WI38 (cell line): ENCODE data around the gene ARPC1B.

Experiments
- H3K4me3 ChIP-seq: 2 replicates; pipeline ENCODE4 v1.5.1; 2011; ENCODE audit warnings: low read depth, mild to moderate bottlenecking, control low read depth, low read length
- TF ChIP-seq, protein P1 (sequence below): IDR thresholded peaks from 2 replicates; pipeline ENCODE4 v1.5.1; 2012; ENCODE audit warnings: low read depth, mild to moderate bottlenecking, control low read depth, low read length

Gene ARPC1B

DNA sequence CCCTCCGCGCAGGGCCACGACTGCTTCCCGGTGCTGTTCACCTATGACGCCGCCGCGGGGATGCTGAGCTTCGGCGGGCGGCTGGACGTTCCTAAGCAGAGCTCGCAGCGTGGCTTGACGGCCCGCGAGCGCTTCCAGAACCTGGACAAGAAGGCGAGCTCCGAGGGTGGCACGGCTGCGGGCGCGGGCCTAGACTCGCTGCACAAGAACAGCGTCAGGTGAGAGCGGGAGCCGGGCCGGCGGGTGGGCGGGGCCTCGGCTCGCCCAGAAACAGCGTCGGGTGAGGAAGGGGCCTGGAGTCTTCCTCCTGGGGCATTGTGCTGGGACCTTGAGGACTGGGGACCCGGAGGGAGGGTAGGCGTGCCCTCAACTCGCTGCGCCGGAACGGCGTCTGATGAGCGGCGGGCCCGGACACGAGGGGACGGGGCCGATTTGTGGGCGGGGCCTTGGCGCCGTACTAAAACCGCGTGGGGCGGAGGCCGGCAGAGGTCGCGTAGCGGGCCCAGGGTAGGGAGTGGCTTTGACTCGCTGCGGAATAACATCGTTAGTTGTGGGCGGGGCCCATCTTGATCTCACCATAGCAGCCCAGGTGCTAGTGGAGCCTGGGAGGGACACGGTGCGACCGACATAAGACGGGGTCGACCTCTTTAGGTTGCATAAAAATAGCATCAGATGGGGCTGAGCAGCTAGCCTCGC is 18.3 kb downstream of the ARPC1B start:
- TF ChIP-seq, protein P1, sequence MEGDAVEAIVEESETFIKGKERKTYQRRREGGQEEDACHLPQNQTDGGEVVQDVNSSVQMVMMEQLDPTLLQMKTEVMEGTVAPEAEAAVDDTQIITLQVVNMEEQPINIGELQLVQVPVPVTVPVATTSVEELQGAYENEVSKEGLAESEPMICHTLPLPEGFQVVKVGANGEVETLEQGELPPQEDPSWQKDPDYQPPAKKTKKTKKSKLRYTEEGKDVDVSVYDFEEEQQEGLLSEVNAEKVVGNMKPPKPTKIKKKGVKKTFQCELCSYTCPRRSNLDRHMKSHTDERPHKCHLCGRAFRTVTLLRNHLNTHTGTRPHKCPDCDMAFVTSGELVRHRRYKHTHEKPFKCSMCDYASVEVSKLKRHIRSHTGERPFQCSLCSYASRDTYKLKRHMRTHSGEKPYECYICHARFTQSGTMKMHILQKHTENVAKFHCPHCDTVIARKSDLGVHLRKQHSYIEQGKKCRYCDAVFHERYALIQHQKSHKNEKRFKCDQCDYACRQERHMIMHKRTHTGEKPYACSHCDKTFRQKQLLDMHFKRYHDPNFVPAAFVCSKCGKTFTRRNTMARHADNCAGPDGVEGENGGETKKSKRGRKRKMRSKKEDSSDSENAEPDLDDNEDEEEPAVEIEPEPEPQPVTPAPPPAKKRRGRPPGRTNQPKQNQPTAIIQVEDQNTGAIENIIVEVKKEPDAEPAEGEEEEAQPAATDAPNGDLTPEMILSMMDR: no peak
- H3K4me3 ChIP-seq: no peak overlapping the region; the same call in 1 of the 2 replicates

DNA sequence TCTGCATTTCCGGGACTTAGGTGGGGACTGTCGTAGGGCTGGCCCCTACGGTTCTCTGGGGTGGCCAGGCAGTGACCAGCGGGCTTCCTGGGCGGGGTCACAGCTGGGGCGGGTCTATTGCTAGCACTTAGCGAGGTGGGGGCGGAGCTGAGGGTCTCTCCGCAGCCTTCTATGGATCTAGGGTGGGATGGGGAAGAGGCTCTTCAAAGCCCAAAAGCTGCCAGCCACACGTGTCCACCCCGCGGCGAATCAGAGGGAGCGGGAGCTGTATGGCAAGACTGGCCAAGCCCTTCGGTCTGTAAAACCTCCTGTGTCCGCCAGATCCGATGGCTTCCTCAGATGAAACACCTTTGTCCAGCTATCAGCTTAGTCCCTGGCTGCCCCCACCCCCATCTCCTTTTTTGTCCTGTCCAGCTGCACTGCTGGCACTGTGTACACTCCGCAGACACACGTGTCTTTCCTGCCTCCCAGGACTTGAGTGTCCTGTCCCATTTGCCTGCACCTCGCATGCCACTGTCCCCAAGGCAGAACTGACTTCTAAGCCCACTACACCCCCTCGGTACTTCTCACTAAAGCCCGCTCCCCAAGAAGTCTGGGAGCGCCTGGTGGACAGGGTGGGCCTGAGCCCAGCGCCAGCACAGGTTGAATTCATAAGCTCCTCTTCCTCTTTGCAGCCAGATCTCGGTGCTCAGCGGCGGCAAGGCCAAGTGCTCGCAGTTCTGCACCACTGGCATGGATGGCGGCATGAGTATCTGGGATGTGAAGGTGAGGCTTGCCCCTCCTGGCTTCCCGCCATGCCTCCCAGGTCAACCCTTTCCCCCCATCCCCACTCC is 19.0 kb downstream of the ARPC1B start:
- TF ChIP-seq, protein P1: no peak
- H3K4me3 ChIP-seq: no peak overlapping the region

DNA sequence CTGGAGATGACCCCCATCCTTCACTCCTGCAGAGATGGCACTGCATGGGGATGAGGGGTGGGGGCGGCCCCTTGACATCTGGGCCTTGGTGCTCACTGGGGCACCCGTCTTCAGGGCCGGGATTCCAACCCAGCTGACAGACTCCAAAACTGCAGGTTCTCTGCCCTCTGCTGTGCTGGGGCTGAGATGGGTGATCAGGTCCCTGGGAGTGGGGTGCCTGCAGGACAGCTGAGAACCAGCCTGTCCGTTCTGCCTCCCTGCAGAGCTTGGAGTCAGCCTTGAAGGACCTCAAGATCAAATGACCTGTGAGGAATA is 19.6 kb downstream of the ARPC1B start:
- H3K4me3 ChIP-seq: no peak overlapping the region
- TF ChIP-seq, protein P1: no peak

DNA sequence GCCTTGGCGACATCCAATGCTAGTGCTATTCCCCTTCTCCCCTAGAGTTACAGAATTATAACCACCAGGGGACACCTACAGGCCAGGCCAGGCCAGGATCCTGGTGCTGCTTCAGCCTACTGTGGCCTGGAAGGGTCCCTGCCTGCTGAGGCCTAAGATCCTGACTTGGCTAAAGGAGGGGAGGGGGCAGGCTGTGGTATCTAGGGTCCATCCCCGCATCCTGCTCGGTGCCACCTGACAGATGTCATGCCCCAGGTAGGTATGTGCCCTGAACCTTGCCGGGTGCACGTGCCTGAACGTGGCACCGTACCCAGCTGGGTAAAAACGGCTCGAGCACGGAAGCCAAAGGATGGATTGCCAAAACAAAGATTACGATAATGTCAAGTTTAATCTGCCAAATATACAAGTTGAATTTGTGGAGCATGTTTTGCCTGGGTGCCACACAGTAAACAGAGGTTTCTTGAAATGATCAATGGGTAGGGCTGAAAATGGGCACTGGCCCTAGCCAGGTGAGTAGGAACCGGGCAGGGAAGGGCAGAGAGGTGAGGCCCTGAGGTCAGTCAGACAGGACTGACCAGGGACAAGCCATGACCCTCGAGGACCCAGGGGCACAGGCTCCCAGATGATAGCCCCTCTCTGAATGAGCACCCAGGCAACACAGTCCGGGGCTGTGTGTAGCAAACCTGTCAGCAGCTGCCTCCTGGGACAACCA is 21.2 kb downstream of the ARPC1B start:
- no peak overlapping the region for H3K4me3 ChIP-seq
- TF ChIP-seq, protein P1: no peak

DNA sequence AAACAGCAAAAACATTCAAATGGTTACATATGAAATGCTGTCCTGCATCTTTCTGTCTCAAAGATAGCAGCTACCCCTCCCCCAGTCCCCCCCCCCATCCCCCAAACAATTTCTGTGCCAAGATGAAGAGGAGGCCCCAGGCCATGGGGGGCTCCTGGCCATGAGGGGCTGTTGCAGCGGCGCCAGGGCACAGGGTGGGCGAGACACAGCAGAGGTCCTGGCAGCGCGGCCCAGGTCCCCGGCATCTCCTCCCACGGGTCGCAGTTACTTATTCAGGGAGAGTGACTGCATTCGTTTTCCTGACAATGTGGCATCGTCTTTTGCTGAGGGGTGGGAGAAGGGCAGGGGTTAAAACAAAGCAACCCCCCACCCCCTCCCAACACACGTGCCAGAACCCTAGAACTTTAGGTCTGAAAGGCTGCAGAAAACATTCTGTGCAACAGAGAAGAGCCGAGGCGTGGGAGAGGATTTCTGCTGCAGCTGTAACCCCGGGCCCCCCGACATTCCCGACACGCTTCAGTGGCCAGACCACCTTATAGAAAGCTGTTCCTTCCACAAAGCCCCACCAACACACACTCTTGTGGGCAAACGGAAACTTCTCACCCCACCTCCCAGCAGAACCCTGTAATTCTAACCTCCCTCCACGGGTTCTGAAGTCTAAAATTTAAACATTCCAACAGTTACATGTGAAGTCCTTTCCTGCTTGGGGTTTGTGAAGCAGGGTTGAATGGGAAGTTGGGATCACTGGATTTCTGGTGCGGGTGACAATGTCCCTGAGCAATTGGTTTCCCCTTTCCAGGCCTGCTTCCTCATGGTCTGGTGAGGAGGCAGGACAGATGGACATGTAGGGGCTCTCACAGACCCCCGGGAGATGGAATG is 22.1 kb downstream of the ARPC1B start:
- no peak overlapping the region for H3K4me3 ChIP-seq
- TF ChIP-seq, protein P1: no peak

DNA sequence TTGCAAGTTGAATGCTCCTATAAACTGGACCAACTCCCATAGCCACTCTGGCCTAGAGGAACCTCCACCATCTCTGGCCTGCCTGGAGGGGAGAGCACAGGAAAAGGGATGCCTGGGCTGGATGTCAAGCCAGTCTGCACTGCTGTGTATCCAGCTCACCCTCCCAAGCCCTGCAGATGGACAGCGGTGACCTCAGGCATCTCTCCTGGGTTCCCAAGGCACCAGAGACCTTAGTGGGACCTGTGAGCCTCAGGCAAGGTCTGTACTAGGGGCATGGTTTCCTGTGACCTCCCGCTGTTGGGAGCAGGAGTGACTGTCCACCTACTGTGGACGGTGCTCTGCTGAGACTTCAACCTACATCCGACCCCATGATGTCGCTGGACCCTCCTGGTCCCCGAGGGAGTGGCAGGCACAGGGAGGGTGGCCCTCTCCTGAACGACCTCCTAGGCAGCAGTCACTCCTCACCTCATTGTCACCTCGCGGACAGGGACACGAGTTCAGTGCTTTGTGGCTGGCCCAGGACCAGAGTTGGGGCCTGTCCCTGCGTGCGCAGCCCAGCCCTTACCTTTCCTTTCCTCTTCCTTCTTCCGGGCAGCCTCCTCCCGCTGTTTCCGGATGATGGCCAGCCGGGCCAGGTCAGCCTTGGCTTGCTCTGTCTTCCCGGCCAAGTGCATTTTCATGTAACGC is 22.9 kb downstream of the ARPC1B start:
- TF ChIP-seq, protein P1: no peak
- H3K4me3 ChIP-seq: no peak overlapping the region
